ENCODE measurements around the gene KLHL11. TPM values are rescaled to one million over a fixed set of nuclear protein-coding genes. Genes with fewer than 3 reads are reported as not detected.

KLHL11 gene
- total RNA-seq (2011; cell fraction: chromatin; rRNA removed; ENCODE audit: low replicate concordance), result 17.7 and 34.3 TPM in 2 replicates
- 11.2 and 16.2 TPM in 2 replicates for total RNA-seq (2011; cell fraction: nucleolus; rRNA removed)
- total RNA-seq (2011; cell fraction: nucleoplasm; rRNA removed), result 12.0 and 16.3 TPM in 2 replicates
- total RNA-seq (2014; rRNA removed) (15.8 and 16.0 TPM in 2 replicates), total RNA-seq (2014; rRNA removed; fragmentation: Illumina TruSeq; extraction: Trizol) (14.8 and 17.4 TPM in 2 replicates), total RNA-seq (2015; rRNA removed; fragmentation: Illumina TruSeq; extraction: Trizol) (16.8 and 17.0 TPM in 2 replicates), total RNA-seq (2021) (12.4 and 13.8 TPM in 2 replicates), polyA plus RNA-seq (2011; rRNA removed) (6.1 and 10.3 TPM in 2 replicates), polyA plus RNA-seq (2014; fragmentation: Illumina TruSeq; extraction: Trizol) (3.0 and 3.5 TPM in 2 replicates), polyA plus RNA-seq (2014; fragmentation: Nextera tagmentation; extraction: Ambion mirVana) (under 1 TPM; 0.20 to 0.28 TPM), polyA plus RNA-seq (2014; rRNA removed) (5.0 and 5.2 TPM in 2 replicates), polyA minus RNA-seq (2011; rRNA and poly(A)+ RNA removed) (35.7 and 66.8 TPM in 2 replicates), Bru-seq, nascent RNA (percentile 74 among the genes with signal in this experiment), BruChase-seq, experiment 1, labeled RNA remaining after a 2-hour chase (percentile 74 among the genes with signal in this experiment), BruChase-seq, experiment 2, labeled RNA remaining after a 6-hour chase (percentile 81 among the genes with signal in this experiment)
- polyA plus RNA-seq (2011; cell fraction: cytosol; rRNA removed), result 4.1 and 5.8 TPM in 2 replicates
- 2.9 and 3.2 TPM in 2 replicates for polyA plus RNA-seq (2011; cell fraction: nucleus; rRNA removed)
- polyA plus RNA-seq (2012), result 1.4 TPM in 2 replicates
- polyA minus RNA-seq (2011; cell fraction: cytosol; rRNA and poly(A)+ RNA removed), result 9.8 and 21.5 TPM in 2 replicates
- polyA minus RNA-seq (2011; cell fraction: nucleus; rRNA and poly(A)+ RNA removed), result 4.6 and 6.0 TPM in 2 replicates
- long read RNA-seq, experiment 1, partial matches to known transcripts, result 0 of 2 reads
- long read RNA-seq, experiment 1, other reads (novel, unspliced or antisense), result 2 of 2 reads
- long read RNA-seq, experiment 2, result 0 reads
- long read RNA-seq, experiment 3, result 0 reads

DNA sequence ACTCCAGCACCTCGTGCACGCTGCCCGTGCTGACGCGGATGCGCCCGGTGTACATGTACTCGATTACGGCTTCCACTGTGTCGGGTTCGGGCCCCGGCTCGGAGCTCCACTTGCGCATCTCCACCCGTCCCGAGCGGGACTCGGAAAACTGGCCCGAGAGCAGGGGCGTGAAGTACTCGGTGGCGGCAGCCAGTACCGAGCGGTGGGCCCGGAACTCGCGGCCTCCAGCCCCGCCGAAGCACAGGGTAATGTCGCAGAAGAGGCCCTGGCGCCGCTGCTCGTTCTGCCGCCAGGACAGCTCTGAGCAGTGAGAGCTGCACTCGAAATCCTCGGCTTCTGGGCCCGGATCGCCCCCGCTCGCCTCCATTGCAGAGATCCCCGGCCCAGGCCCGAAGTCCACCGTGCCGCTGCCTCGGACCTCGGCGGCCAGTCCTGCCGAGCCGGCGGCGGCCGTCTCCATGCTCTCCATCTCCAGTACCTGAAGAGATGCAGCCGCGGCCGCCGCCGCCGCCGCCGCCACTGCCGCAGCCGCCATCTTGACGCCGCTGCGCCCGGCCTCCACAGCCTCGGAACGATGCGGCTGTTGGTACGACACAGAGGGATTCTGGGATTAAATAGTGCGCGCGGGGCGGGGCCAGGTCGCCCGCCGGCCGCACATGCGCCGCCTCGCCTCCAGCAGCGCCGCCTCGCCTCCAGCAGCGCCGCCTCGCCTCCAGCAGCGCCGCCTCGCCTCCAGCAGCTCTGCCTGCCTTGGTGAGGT is at the start of gene KLHL11:
Gene KLHL11 (minus strand): TSS at position 588 of the 760 bp plus-strand sequence. CDS start 53 bp downstream, at position 535.
- FAIRE-seq, result no peak
- peak within 1 kb of the TSS; percentile 79 for H3K4me2 ChIP-seq (ENCODE audit: insufficient read depth, low read length)
- peaks cover 32% of the 10 kb centered on the region for H3K36me3 ChIP-seq (ENCODE audit: control insufficient read depth, insufficient read depth, low read length)
- under 1% methylated on average over 68 of the region's 90 CpGs for WGBS (ENCODE audit: insufficient coverage, low coverage, missing lambda C conversion rate)
- in situ Hi-C loops (cut with MboI), result no loop called here
- H3K27me3 ChIP-seq (ENCODE audit: control insufficient read depth in 2 of 2, insufficient read depth in 2 of 2, low read length in 2 of 2), result no peaks in the 10 kb centered on the region
- H3K4me3 ChIP-seq, result peak within 1 kb of the TSS; percentile 96
- ChIA-PET POLR2A (interaction anchor here (0.6 to 2.3 kb wide), 18 partner anchors 9 to 1314 kb away, joined by 3 to 10 read pairs (median 4); partner anchors contain the start of genes GAST, JUP and KLHL10), CTCF (ENCODE audit: low intra/inter-chr PET ratio) (no interaction called here)
- peaks cover 20 to 25% of the 10 kb centered on the region in 2 experiments for H3K4me1 ChIP-seq (replicated peaks in 1 of 2; ENCODE audit: control insufficient read depth in 2 of 2, insufficient read depth in 2 of 2, low read length in 2 of 2)
- H4K20me1 ChIP-seq (replicated peaks; ENCODE audit: control insufficient read depth, insufficient read depth, low read length), result peaks cover 19% of the 10 kb centered on the region; the same call in 1 of the 2 replicates
- peak within 1 kb of the TSS; percentile 81 for H3K27ac ChIP-seq (ENCODE audit: extremely low read depth, low read depth, low read length)
- no peaks in the 10 kb centered on the region for H3K9me3 ChIP-seq (replicated peaks; ENCODE audit: control insufficient read depth, insufficient read depth, low read depth, low read length)
- H2AFZ ChIP-seq (ENCODE audit: low read depth, low read length), result peak within 1 kb of the TSS; percentile 93
- intact Hi-C loops (cut with micrococcal nuclease), result loop anchor here (2.0 kb wide), 1 partner anchor 78 kb away; the partner anchor contains the start of gene JUP
- H3K9me1 ChIP-seq (ENCODE audit: control insufficient read depth, insufficient read depth, low read length), result no peaks in the 10 kb centered on the region
- ATAC-seq, result peak; percentile 98
- no TSS peak for BruUV-seq (replicated peaks)
- peak within 1 kb of the TSS; percentile 91 to 99 for H3K9ac ChIP-seq (ENCODE audit: insufficient read depth in 1 of 2, low read depth in 2 of 2, low read length in 2 of 2)
- H3K79me2 ChIP-seq (ENCODE audit: control insufficient read depth, insufficient read depth, low read length), result peaks cover 45% of the 10 kb centered on the region
- DNase-seq (ENCODE audit: extremely low read depth in 1 of 4, low spot score in 3 of 4), result peak; percentile 87 to 95 (median 90)
- TF ChIP-seq NFIX (CRISPR knock-in tag; IDR thresholded peaks at IDR 0.05; ENCODE audit: low read depth), result no peak
- no peak for TF ChIP-seq ZNF324 (CRISPR knock-in tag; IDR thresholded peaks at IDR 0.05)
- TF ChIP-seq LCOR (CRISPR knock-in tag; IDR thresholded peaks at IDR 0.05), result no peak
- 0 out of 2 replicates have a peak, but pooled peaks have one; percentile 25 for TF ChIP-seq SOX6 (IDR thresholded peaks at IDR 0.05)
- TF ChIP-seq PTTG1 (tag; IDR thresholded peaks at IDR 0.05; ENCODE audit: low read depth), result no peak
- TF ChIP-seq, protein P1, sequence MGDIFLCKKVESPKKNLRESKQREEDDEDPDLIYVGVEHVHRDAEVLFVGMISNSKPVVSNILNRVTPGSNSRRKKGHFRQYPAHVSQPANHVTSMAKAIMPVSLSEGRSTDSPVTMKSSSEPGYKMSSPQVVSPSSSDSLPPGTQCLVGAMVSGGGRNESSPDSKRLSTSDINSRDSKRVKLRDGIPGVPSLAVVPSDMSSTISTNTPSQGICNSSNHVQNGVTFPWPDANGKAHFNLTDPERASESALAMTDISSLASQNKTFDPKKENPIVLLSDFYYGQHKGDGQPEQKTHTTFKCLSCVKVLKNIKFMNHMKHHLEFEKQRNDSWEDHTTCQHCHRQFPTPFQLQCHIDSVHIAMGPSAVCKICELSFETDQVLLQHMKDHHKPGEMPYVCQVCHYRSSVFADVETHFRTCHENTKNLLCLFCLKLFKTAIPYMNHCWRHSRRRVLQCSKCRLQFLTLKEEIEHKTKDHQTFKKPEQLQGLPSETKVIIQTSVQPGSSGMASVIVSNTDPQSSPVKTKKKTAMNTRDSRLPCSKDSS (IDR thresholded peaks at IDR 0.05; ENCODE audit: low read depth, partially characterized antibody), result no peak
- no peak for TF ChIP-seq SREBF1 (IDR thresholded peaks at IDR 0.05; ENCODE audit: borderline replicate concordance, low read depth, low read length)
- no peak for TF ChIP-seq SREBF2 (CRISPR knock-in tag; IDR thresholded peaks at IDR 0.05)
- TF ChIP-seq ZNF354B (CRISPR knock-in tag; IDR thresholded peaks at IDR 0.05), result no peak
- TF ChIP-seq TAF15 (IDR thresholded peaks at IDR 0.05; ENCODE audit: low read depth, low read length), result no peak
- TF ChIP-seq ZNF316 (IDR thresholded peaks at IDR 0.05), result no peak
- TF ChIP-seq ZBTB7A (IDR thresholded peaks at IDR 0.05; ENCODE audit: borderline replicate concordance, control insufficient read depth, low read depth, low read length), result 0 out of 2 replicates have a peak, but pooled peaks have one; percentile 17
- peak; percentile 56 to 74 for TF ChIP-seq E2F6 (IDR thresholded peaks at IDR 0.05; ENCODE audit: borderline replicate concordance in 1 of 2, extremely low read depth in 1 of 2, insufficient read depth in 1 of 2, insufficient read length in 1 of 2, low read depth in 1 of 2, low read length in 1 of 2, poor library complexity in 1 of 2, severe bottlenecking in 1 of 2)
- no peak; the same call in 1 of the 2 replicates for TF ChIP-seq MBD2 (IDR thresholded peaks at IDR 0.05; ENCODE audit: borderline replicate concordance, low read depth)
- no peak for TF ChIP-seq TBL1XR1 (IDR thresholded peaks at IDR 0.05; ENCODE audit: low read length in 2 of 2)

All from K562 (cell line).